Measurements from ENCODE around the gene RHBDL2.
A peak's percentile ranks its signal among the peaks of the same experiment; 100 is the strongest.
"Not testable (repeated sequence)": the region's sequence is repeated elsewhere in the genome, so short reads cannot be mapped to it uniquely, and the experiment has no call there.

The RHBDL2 gene

DNA sequence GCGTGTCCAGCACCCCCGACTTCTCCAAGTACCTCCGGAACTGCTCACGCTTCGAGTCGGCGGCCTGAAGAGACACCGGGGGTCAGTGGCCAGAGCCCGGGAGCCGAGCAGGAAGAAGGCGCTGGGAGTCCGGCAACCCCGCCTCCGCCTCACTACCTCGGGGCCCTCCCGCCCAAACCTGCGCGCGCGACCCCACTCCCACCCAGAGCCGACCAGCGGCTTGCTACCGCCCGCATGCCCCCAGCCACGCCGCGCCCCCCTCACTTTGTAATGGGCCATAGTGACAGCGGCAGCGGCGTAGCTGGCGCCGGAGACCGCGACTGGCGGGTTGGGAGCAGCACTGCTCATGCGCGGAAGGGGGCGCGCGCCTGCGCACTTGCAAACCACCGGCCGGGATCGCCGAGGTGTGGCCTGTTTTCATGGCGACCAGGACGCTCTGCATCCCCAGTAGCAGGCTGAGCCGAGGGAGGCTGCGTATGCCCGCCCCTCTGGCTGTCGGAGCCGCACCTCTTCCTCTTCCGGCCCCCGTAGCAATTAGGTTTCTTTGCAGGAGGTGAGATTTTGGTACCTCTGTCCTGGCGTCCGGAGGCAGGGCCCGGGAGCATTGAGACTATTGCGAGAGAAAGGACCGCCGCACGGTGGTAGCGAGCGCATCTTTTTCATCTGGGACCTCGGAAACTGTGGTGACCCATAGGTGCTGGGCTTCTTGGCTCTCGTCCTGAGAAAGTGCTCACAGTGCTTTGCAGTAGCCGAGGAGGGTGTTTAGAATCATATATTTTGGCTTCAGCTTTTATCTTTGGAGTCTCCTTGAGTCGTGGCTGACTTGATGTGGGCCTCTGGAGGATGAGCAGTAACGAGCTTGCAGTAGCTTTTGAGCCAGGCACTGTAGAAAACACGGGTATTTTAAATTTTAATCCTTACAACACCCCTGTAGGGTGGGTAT is 68.3 kb downstream of the RHBDL2 start, which contains the start of gene MYCBP:
Gene MYCBP (minus strand): TSS at position 322 of the 943 bp plus-strand sequence. CDS start 43 bp downstream, at position 279.
- Mint-ChIP-seq H3K4me1 (ENCODE audit: low read depth) (peaks cover 28% of the 10 kb centered on the region), H3K4me3 (peak within 1 kb of the TSS; percentile 94), H3K27ac (peak within 1 kb of the TSS; percentile 85), H3K9me3 (ENCODE audit: low read depth) (no peaks in the 10 kb centered on the region), H3K27me3 (no peaks in the 10 kb centered on the region), H3K36me3 (no peaks in the 10 kb centered on the region)

DNA sequence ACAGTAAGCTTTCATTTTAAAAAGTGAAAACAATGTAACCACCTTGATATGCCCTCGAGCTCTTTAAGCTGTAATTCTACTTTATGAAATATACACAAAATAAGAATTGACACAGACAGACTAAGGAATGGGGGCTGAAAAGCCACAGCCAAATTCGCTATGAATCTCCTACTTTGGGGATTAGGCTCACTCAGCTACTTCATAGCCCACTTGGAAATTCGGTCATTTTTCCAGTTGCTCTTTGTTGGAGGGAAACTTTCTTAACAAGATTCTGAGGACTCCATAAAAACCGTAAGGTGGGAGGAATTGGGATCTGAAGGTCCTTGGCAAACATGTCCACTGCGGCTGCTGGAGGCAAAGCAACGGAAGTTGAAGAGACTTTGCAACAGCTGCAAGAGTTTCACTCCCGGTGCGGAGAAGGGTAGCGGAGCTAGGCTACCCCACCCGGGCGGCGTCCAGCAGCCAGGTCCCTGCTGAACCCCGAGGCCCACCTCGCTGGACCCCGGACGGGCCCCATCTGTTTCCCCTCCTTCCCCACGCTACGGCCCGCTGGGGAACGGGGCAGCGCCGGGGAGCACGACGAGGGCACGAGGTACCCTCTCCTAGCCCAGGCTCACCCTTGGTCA is 69.1 kb downstream of the RHBDL2 start:
- Mint-ChIP-seq H3K27me3 (no peaks in the 10 kb centered on the region), H3K36me3 (peaks cover 2% of the 10 kb centered on the region), H3K4me1 (ENCODE audit: low read depth) (peaks cover 31% of the 10 kb centered on the region)

DNA sequence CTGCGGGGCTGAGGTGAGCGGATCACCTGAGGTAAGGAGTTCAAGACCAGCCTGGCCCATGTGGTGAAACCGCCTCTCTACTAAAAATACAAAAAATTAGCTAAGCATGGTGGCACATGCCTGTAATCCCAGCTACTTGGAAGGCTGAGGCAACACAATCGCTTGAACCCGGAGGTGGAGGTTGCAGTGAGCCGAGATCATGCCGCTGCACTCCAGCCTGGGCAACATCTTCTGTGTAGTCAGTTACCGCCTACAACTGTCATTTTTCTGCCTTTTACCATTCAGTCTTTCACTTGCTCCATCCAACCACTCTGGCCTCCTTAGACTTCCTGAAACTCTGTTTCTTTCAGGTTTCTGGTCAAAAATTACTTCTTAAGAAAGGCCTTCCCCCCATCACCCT is 70.6 kb downstream of the RHBDL2 start:
- Mint-ChIP-seq H3K9me3 (ENCODE audit: low read depth) (no peaks in the 10 kb centered on the region), H3K4me1 (ENCODE audit: low read depth) (peaks cover 31% of the 10 kb centered on the region), H3K36me3 (peaks cover 2% of the 10 kb centered on the region), H3K27ac (no peak overlapping the region), H3K4me3 (peak overlapping the region; percentile 94), H3K27me3 (no peaks in the 10 kb centered on the region)

More for the DNA sequence above, 69.1 kb downstream of the RHBDL2 start:
- Mint-ChIP-seq H3K9me3 (ENCODE audit: low read depth) (no peaks in the 10 kb centered on the region), H3K27ac (peak overlapping the region; percentile 85), H3K4me3 (peak overlapping the region; percentile 94)

- no peaks in the 10 kb centered on the region for H3K9me3 Mint-ChIP-seq (ENCODE audit: low read depth)
- H3K36me3 Mint-ChIP-seq: peaks cover 4% of the 10 kb centered on the region
- H3K4me3 Mint-ChIP-seq: no peak overlapping the region
- H3K4me1 Mint-ChIP-seq (ENCODE audit: low read depth): peaks cover 40% of the 10 kb centered on the region
- H3K27ac Mint-ChIP-seq: no peak overlapping the region
- no peaks in the 10 kb centered on the region for H3K27me3 Mint-ChIP-seq
Measured at GRCh38 chr1:38867208-38867607, 74.4 kb downstream of the RHBDL2 start.

DNA sequence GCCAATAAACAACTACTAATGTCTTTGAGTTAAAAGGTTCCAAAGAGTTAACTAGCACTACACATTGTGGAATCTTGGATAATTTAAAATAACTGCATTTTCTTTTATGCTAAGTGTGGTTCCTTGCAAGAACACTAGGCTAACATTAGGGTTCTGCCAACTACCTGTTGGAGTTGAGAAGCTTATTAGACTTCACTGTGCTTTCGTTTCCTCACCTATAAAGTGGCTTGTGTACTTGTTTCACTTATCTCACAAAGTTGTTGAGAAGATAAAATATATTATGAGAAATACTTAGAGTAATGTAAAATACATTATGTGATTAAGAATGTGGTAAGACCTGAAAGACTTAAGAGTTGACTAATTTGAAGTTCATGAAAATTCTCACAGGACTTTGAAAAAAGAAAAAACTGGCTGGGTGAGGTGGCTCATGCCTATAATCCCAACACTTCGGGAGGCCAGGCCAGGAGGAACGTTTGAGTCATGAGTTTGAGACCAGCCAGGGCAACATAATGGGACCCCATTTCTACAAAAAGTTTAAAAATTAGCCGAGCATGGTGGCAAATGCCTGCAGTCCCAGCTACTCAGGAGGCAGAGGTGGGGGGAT is 76.4 kb downstream of the RHBDL2 start:
- H3K4me1 Mint-ChIP-seq (ENCODE audit: low read depth): peaks cover 44% of the 10 kb centered on the region
- H3K27ac Mint-ChIP-seq: no peak overlapping the region
- peaks cover 4% of the 10 kb centered on the region for H3K36me3 Mint-ChIP-seq
- no peak overlapping the region for H3K4me3 Mint-ChIP-seq
- no peaks in the 10 kb centered on the region for H3K27me3 Mint-ChIP-seq
- no peaks in the 10 kb centered on the region for H3K9me3 Mint-ChIP-seq (ENCODE audit: low read depth)

GRCh38 chr1:38860454-38860795 is 81.2 kb downstream of the RHBDL2 start:
- Mint-ChIP-seq H3K4me3 (peak overlapping the region; percentile 97), H3K27ac (peak overlapping the region; percentile 81), H3K36me3 (peaks cover 4% of the 10 kb centered on the region), H3K27me3 (no peaks in the 10 kb centered on the region), H3K4me1 (ENCODE audit: low read depth) (peaks cover 66% of the 10 kb centered on the region), H3K9me3 (ENCODE audit: low read depth) (no peaks in the 10 kb centered on the region)

DNA sequence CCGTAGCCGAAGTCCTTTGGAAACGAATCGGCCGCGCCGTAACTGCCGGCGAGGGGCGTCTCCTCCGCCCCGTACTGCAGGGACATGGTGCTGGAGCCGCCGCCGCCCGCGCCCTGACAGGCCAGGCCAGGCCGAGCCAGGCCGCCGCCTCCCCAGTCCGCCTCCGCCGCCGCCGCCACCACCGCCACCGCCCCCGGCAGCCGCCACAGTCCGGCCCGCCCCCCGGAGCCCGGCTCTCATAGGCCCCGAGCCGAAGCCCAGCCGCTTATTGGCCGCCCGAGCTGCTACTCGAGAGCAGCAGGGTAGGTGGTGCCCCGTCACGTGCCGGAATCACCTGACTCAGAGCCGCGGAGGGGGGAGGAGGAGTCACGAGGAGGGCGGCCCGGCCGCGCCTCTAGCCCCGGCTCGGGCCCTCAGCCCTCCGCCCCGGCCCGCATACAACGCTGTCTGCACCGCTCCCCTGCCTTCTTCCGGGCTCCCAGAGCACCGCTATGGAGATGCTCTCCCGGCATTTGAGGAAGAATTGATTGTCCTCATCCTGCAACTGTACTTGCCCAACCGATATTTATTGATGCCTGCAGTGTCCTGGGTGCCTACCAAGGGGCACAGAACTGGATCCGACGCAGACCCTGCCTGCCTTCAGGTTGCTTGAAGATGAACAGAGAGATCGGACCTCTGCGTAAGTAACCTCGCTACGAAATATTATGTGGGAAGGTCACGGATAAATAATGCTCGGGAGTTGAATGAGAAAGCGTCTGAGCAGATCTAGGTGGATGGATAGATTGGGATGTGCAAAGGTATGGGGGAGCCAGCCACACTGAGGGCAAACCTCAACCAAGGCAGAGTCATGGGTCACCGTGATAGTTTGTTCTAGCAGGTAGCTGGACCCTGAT is 81.8 kb downstream of the RHBDL2 start, which contains the start of gene RRAGC:
Gene RRAGC (minus strand): TSS at position 212 of the 893 bp plus-strand sequence. CDS start 126 bp downstream, at position 86.
- H3K4me1 Mint-ChIP-seq (ENCODE audit: low read depth): peaks cover 69% of the 10 kb centered on the region
- no peaks in the 10 kb centered on the region for H3K9me3 Mint-ChIP-seq (ENCODE audit: low read depth)
- H3K27me3 Mint-ChIP-seq: no peaks in the 10 kb centered on the region
- peaks cover 8% of the 10 kb centered on the region for H3K36me3 Mint-ChIP-seq
- peak within 1 kb of the TSS; percentile 97 for H3K4me3 Mint-ChIP-seq
- H3K27ac Mint-ChIP-seq: peak within 1 kb of the TSS; percentile 81

DNA sequence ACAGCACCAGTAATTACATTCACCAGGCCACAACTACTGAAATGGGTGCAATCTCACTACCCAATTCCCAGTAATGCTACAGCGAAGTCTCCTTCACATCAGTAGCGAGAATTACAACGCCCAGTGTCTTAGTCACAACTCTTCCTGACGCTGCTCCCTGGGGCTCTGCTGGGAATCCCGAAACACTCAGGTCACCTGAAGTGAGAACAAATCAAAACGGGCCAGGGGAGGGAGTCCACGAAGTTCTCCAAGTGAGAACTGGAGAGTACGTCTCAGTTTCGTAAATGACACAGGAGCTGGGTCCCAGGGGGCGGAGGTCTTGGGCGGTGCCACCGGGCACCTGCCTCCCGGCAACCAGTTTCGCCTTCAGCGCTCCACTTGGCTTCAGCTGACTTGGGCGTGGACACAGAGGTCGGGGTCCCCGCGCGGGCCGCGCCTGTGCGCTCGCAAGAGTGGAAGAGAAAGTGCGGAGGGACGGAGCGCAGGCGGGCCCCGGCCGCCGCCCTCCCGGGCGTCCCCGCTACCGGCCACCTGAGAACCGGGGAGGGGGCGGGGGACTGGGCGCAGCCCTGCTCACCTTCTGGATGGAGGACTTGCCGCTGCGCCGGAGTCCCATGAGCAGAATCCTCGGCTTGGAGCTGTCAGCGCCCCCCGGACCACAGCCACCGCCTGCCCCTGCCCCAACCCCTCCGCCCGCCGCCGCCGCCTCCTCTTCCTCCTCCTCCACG is 82.6 kb downstream of the RHBDL2 start:
- no peaks in the 10 kb centered on the region for H3K9me3 Mint-ChIP-seq (ENCODE audit: low read depth)
- peak overlapping the region; percentile 72 for H3K27ac Mint-ChIP-seq
- no peaks in the 10 kb centered on the region for H3K27me3 Mint-ChIP-seq
- peaks cover 65% of the 10 kb centered on the region for H3K4me1 Mint-ChIP-seq (ENCODE audit: low read depth)
- peak overlapping the region; percentile 97 for H3K4me3 Mint-ChIP-seq
- H3K36me3 Mint-ChIP-seq: peaks cover 8% of the 10 kb centered on the region

DNA sequence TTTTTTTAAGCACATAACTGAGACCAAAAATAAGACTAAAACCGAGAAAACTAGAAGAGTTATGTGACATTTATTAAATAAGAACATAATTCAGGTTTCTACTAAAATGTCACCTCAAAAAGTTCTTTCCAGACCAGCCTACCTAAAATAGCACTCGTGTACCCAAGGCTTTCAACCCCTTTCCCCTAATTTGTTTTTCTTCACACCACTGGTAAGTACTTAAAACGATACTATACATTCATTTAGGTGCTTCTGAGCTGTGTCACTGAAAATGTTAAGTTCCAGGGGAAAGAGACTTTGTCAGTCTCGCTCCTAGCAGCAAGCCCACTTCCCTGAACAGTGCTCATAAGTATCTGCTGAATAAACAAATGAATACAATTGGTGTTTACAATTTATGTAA is 88.8 kb downstream of the RHBDL2 start:
- H3K4me1 Mint-ChIP-seq (ENCODE audit: low read depth): peaks cover 29% of the 10 kb centered on the region

DNA sequence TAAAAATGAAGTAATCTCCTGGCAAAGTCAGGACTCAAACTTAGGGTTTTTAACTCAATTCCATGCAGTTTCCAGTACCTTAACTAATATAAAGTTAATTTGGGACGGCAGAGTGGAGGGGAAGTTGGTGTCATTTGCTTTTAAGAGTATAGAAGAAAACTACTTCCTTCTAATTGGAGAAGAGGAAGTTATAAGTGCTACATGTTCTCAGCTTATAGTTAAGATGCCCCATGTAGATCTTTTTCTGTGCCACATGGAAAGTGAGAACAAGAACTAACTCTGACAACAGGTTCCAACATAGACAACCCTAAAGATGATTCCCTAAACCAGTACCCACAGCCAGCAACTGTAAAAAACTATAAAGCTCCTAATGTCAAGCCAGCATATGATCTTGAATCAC is 93.6 kb downstream of the RHBDL2 start:
- H3K27me3 Mint-ChIP-seq: no peaks in the 10 kb centered on the region
- H3K27ac Mint-ChIP-seq: no peak overlapping the region
- H3K36me3 Mint-ChIP-seq: peaks cover 28% of the 10 kb centered on the region
- H3K4me3 Mint-ChIP-seq: no peak overlapping the region
- no peaks in the 10 kb centered on the region for H3K9me3 Mint-ChIP-seq (ENCODE audit: low read depth)
- peaks cover 11% of the 10 kb centered on the region for H3K4me1 Mint-ChIP-seq (ENCODE audit: low read depth)

More for the DNA sequence above, 88.8 kb downstream of the RHBDL2 start:
- Mint-ChIP-seq H3K27me3 (no peaks in the 10 kb centered on the region), H3K4me3 (no peak overlapping the region), H3K36me3 (peaks cover 18% of the 10 kb centered on the region), H3K27ac (no peak overlapping the region), H3K9me3 (ENCODE audit: low read depth) (no peaks in the 10 kb centered on the region)

DNA sequence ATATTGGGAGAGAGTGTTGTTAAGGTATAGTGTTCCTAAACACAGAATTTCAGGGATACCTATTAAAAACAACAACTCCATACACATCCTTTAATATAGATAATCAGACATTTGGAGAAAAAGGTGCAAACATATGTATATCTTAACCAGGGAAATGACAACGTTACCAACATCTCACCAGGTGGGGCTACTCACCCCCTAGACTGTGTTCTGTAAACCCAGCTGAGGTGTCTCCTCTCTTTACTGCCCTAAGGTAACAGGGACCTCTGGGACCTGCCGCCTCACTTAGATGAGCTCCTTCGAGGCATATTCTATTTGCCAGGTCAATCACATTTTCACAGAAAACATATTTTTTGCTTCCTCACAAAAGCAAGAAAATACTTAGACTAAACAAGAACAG is 95.4 kb downstream of the RHBDL2 start:
- H3K4me3 Mint-ChIP-seq: no peak overlapping the region
- peaks cover 7% of the 10 kb centered on the region for H3K4me1 Mint-ChIP-seq (ENCODE audit: low read depth)
- no peak overlapping the region for H3K27ac Mint-ChIP-seq
- peaks cover 19% of the 10 kb centered on the region for H3K36me3 Mint-ChIP-seq
- H3K9me3 Mint-ChIP-seq (ENCODE audit: low read depth): no peaks in the 10 kb centered on the region
- H3K27me3 Mint-ChIP-seq: no peaks in the 10 kb centered on the region

DNA sequence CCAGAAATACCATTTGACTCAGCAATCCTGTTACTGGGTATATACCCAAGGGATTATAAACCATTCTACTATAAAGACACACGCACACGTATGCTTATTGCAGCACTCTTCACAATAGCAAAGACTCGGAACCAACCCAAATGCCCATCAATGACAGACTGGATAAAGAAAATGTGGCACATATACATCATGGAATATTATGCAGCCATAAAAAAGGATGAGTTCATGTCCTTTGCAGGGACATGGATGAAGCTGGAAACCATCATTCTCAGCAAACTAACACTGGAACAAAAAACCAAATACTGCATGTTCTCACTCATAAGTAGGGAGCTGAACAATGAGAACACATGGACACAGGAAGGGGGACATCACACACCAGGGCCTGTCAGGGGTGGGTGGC is 96.5 kb downstream of the RHBDL2 start:
- not testable (repeated sequence) for H3K27me3 Mint-ChIP-seq; H3K9me3 Mint-ChIP-seq (ENCODE audit: low read depth); H3K4me3 Mint-ChIP-seq; H3K27ac Mint-ChIP-seq; H3K4me1 Mint-ChIP-seq (ENCODE audit: low read depth)
- peaks cover 17% of the 10 kb centered on the region for H3K36me3 Mint-ChIP-seq

GRCh38 chr1:38840281-38840680 is 101.3 kb downstream of the RHBDL2 start:
- H3K4me1 Mint-ChIP-seq (ENCODE audit: low read depth): peaks cover 4% of the 10 kb centered on the region
- peak overlapping the region; percentile 2 for H3K27ac Mint-ChIP-seq
- peaks cover 12% of the 10 kb centered on the region for H3K36me3 Mint-ChIP-seq
- no peaks in the 10 kb centered on the region for H3K9me3 Mint-ChIP-seq (ENCODE audit: low read depth)
- no peaks in the 10 kb centered on the region for H3K27me3 Mint-ChIP-seq
- H3K4me3 Mint-ChIP-seq: no peak overlapping the region

DNA sequence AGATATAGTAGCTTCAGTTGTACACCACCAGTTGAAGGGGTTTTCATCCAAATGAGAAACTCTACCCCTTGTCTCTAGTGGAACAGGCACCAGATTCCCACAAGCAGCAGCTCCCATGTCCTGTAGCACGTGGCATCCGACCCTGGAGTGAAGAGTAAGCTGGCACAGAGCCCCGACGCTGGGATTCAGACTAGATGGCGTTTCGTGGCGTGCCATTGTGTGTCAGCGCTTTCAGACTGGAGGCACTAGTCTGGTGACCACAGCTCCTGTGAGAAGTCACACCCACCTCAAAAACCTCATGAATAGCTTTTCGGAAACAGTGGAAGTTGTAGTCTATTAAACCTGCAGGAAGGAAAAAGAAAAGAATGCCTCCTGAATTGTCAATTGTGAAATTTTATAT is 102.3 kb downstream of the RHBDL2 start:
- Mint-ChIP-seq H3K27me3 (no peaks in the 10 kb centered on the region), H3K4me1 (ENCODE audit: low read depth) (peaks cover 4% of the 10 kb centered on the region), H3K4me3 (no peak overlapping the region)

More for the DNA sequence above, 102.3 kb downstream of the RHBDL2 start:
- no peak overlapping the region for H3K27ac Mint-ChIP-seq
- peaks cover 5% of the 10 kb centered on the region for H3K36me3 Mint-ChIP-seq
- no peaks in the 10 kb centered on the region for H3K9me3 Mint-ChIP-seq (ENCODE audit: low read depth)

Data from activated naive CD8-positive, alpha-beta T cell (primary cell).